Ishikawa (cell line): Measurements from ENCODE around the gene FOS.

Source experiments
- CEBPB ChIP-seq: IDR thresholded peaks from 2 replicates; pipeline ENCODE4 v1.6.1; 2012
- CREB1 ChIP-seq: IDR thresholded peaks from 2 replicates; pipeline ENCODE4 v1.6.1; 2012; ENCODE audit warnings: low read depth
- EGR1 ChIP-seq: IDR thresholded peaks from 2 replicates; pipeline ENCODE4 v1.6.1; 2012
- EP300 ChIP-seq: IDR thresholded peaks from 2 replicates; pipeline ENCODE4 v1.6.1; 2012; ENCODE audit warnings: borderline replicate concordance
- FOXM1 ChIP-seq: IDR thresholded peaks from 2 replicates; pipeline ENCODE4 v1.6.1; 2012; ENCODE audit warnings: low read depth, borderline replicate concordance
- MAX ChIP-seq: IDR thresholded peaks from 2 replicates; pipeline ENCODE4 v1.6.1; 2012
- NFIC ChIP-seq: IDR thresholded peaks from 2 replicates; pipeline ENCODE4 v1.6.1; 2012
- RAD21 ChIP-seq: IDR thresholded peaks from 2 replicates; pipeline ENCODE4 v1.6.1; 2012; ENCODE audit warnings: low read depth
- REST ChIP-seq: IDR thresholded peaks from 2 replicates; pipeline ENCODE4 v1.6.1; 2012; ENCODE audit warnings: low read depth, mild to moderate bottlenecking
- TAF1 ChIP-seq: IDR thresholded peaks from 2 replicates; pipeline ENCODE4 v1.6.1; 2012; ENCODE audit warnings: low read depth, mild to moderate bottlenecking
- TCF12 ChIP-seq: IDR thresholded peaks from 2 replicates; pipeline ENCODE4 v1.6.1; 2012; ENCODE audit warnings: low read depth
- TEAD4 ChIP-seq: IDR thresholded peaks from 2 replicates; pipeline ENCODE4 v1.6.1; 2012
- USF1 ChIP-seq: IDR thresholded peaks from 2 replicates; pipeline ENCODE4 v1.6.1; 2012
- YY1 ChIP-seq: IDR thresholded peaks from 2 replicates; pipeline ENCODE4 v1.6.1; 2012; ENCODE audit warnings: low read depth
- ZBTB7A ChIP-seq: IDR thresholded peaks from 2 replicates; pipeline ENCODE4 v1.6.1; 2012; ENCODE audit warnings: low read depth

Gene FOS

GRCh38 chr14:75260025-75260763 is 18.4 kb upstream of the FOS start:
- TF ChIP-seq EGR1 (no peak), ZBTB7A (no peak), CEBPB (no peak), NFIC (no peak), TEAD4 (no peak)

DNA sequence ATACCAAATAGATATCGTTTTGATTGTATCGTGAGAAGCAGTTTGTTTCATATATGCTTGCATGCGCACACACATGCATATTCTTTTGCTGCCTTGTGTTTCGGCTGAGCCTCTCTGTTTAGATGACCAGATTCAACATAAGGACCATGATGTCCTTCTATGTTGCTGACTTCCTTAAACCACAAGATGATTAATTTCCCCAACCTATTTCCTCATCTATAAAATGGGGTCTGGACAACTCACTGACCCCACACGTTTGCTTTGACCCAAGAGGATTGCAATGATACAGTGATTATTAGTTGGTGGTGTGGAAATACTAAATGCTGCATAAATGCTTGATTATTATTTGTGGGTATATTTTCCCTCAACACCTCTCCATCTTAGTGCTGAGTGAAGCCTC is 16.8 kb upstream of the FOS start:
- no peak for TF ChIP-seq EGR1
- TF ChIP-seq TEAD4, result no peak
- no peak for TF ChIP-seq MAX
- TF ChIP-seq ZBTB7A, result no peak
- TF ChIP-seq USF1, result no peak
- no peak for TF ChIP-seq CREB1
- no peak for TF ChIP-seq TCF12
- TF ChIP-seq EP300, result no peak

DNA sequence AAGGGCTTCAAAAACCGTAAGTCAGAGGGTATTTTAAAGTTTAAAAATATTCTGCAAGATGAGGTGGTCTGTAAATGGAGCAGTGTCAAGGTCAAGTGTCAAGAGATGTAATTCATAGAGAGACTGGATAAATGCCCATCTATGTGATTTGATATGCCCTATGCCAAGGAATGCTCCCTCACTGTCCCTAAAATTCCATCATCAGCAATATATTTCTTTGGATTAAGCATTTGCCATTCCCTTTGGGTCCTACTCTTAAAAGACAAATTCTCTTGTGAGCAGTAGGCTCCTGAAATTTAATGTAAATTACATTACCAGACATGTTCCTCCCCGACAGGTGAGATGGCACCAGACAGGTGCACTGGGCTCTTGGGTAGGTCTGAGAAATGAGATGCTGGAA is 16.0 kb upstream of the FOS start:
- TF ChIP-seq CEBPB (no peak), RAD21 (no peak), TEAD4 (no peak), CREB1 (no peak), NFIC (no peak), FOXM1 (no peak), USF1 (no peak), TAF1 (no peak), YY1 (no peak), EGR1 (no peak), MAX (no peak), ZBTB7A (no peak), EP300 (no peak), REST (no peak), TCF12 (no peak)

GRCh38 chr14:75264036-75264435 is 14.6 kb upstream of the FOS start:
- no peak for TF ChIP-seq TAF1
- no peak for TF ChIP-seq EGR1

DNA sequence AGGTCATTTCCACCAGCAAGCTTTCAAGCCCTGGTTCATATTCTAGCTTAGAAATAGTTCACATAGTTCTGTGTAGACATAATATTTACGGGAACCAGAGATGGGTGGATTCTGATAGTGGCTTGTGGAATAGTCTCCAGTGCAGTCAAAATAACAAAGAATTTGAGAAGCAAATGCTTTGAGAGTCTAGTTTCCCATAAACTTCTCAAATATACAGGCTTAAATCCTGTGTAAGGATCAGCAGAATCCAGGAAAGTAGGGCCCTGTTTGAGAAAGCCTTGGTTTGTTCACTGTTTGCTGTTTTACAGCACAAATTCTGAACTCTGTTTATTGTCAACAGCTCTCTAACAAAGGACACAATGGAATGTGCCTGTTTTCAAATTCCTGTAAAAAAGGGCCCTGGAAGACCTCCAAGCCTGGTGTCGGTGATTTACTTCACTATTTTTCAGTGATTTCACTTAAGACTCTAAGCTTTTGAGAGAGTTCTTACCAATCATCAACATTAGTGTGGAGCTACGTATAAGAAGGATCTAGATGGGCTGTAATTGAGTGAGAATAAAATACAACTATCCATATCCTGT is 11.4 kb upstream of the FOS start:
- no peak for TF ChIP-seq EP300
- TF ChIP-seq ZBTB7A, result no peak
- no peak for TF ChIP-seq NFIC
- TF ChIP-seq TCF12, result no peak

DNA sequence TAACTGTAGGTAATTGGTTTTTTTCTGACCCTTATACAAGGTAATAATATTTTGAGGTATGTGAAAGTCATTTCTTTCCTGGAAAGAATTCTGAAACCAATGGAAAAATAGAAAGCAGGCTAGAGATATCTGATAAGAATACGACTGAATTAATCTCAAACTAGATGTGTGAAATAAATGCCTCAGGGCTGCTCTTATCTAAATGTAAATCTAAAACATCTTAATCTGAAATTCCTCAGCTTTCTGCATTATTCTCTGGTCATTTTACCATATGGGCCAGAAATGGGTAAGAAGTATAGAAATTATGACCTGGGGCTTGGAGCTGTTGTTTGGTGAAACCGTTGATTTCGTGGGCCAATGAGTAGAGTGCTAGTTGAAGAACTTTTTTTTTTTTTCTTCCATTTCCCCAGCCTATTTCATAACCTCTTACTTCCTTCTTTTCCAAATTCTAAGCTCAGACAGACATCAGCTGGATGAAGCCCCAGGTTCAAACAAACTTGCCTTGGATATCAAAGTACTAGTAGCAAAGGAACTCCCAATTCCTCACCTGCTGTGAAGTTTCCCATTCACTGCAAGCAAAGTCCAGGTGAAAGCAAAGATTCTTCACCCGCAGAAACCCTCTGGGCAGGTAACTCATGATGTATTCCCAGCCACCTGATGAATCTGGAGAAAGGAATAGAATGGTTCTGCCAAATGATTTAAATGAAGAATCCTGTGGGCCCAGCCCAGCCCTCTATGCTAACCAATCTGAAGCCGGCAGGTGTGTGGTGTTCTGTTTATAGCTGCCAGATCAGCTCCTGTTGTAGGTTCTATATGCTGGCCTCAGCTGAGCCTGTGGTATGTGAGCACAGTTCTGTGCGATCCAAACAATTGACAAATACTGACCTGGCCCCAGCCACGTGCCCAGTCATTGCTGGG is 9.7 kb upstream of the FOS start:
- TF ChIP-seq RAD21 (no peak), CEBPB (no peak), USF1 (no peak), ZBTB7A (no peak), NFIC (no peak), EGR1 (no peak), MAX (no peak), TEAD4 (no peak), EP300 (no peak), YY1 (no peak), TCF12 (no peak), REST (no peak), TAF1 (no peak), CREB1 (no peak), FOXM1 (no peak)
